NCI-H1092 (cell line): ENCODE results near the gene ABCG1.
"Not testable (repeated sequence)": the region's sequence is repeated elsewhere in the genome, so short reads cannot be mapped to it uniquely, and the experiment has no call there.

Source experiments
- DNase-seq: peaks from one replicate; lab custom pipeline; 2025; lab: John Stamatoyannopoulos, UW

The ABCG1 gene

DNA sequence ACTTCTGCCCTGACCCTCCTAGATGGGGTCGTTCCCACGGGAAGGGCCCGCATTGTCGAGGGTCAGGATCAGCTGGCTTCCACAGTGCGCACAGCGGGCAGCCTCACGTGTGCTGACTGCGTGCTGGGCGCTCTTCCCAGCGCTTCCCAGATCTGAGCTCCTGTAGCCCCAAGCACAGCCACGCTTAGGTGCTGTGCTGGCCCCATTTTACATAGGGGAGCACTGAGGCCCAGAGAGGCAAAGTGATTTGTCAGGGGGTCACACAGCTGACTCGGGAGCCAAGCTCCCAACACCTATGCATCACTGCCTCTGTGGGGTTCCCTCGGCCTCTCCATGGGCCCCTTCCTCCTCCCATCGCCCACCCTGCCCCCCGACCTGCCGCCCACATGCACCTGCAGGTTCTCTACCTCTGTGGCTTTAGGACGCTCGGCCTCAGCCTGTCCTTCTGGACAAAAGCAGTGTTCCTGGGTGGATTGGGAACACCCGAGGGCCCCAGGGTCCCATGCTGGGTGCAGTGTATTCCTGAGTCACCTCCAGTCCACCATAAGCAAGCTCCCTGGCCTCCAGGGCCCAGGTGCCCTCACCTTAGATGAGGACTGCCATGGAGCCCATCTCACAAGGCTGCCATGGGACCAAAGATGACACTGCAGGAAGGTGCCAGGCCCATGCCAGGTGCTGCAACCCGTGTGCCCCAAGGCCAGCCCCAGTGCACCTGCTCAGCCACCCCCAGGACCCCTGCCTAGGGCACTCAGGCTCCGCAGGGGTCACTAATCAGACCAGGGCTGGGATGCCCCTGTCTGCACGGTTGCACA, 73.0 kb downstream of the ABCG1 start:
- DNase-seq = no peak

DNA sequence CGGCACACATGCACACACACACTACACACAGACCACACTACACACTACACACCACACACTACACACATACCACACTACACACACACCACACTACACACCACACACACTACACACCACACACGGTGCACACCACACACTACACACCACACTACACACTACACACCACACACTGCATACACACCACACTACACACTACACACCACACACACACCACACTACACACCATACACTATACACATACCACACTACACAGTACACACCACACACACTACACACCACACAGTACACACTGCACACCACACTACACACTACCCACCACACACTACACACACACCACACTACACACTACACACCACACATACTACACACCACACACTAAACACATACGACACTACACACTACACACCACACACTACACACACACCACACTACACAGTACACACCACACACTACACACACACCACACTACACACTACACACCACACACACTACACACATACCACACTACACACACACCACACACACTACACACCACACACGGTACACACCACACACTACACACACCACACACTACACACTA, 73.7 kb downstream of the ABCG1 start:
- DNase-seq = not testable (repeated sequence)

DNA sequence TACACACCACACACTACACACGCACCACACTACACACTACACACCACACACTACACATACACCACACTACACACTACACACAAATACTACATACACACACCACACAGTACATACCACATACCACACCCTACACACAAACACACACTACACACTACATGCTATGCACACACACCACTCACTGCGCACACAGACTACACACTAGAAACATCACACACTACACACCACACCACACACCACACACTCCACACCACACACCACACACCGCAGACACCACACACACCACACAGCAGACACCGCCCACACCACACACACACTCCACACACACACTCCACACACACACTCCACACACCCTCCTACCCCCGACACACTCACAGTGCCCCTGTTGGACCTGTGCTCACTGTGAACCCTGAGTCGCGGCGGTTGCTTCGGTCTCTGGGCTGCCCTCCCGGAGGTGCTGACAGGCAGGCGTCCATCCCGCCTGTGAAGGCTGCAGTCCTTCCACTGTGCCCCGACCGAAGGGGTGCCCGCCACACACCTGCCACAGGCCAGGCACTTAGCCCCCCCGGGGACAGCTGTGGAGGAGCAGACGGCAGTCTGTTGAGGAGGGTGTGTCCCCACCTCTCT, 74.8 kb downstream of the ABCG1 start:
- DNase-seq = no peak

DNA sequence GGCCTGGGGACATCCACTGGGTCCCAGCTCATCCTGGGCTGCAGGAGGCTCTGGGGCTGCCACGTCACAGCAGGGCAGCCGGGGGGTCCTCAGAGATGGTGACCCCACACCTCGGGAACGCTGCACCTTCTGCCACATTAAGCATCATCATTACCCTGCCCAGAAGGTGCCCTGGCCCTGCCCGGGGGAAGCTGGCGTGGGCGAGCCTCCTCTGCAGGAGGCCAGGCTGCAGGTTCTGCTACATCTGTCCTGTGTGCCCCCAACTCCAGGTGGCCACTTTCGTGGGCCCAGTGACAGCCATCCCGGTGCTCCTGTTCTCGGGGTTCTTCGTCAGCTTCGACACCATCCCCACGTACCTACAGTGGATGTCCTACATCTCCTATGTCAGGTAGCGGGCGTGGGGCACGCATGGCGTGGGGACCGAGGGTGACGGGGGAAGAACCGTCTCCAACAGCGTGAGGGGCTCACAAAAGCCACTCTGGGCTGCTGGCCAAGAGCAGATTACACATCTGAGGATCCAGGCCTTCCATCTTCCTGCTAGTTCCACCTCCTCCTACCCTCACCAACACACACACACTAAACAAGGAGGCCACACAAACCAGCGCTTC, 75.4 kb downstream of the ABCG1 start:
- no peak for DNase-seq

DNA sequence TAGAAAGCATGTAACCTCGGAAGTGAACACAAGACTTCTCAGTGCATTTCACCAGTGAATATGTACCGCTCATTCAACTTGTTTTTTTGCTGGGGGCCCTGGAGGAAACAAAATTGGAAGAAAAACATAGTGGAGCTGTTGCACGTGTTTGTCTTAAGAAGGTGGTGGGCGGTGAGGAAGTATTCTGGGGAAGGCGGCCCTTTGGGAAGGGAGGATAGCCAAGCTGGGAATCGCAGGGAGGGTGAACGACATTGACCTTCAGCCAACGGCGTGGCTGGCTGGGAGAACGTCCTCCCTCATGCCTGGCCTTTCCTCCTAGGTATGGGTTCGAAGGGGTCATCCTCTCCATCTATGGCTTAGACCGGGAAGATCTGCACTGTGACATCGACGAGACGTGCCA, 76.9 kb downstream of the ABCG1 start:
- no peak for DNase-seq

DNA sequence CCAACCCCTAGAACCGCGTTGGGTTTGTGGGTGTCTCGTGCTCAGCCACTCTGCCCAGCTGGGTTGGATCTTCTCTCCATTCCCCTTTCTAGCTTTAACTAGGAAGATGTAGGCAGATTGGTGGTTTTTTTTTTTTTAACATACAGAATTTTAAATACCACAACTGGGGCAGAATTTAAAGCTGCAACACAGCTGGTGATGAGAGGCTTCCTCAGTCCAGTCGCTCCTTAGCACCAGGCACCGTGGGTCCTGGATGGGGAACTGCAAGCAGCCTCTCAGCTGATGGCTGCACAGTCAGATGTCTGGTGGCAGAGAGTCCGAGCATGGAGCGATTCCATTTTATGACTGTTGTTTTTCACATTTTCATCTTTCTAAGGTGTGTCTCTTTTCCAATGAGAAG, 77.6 kb downstream of the ABCG1 start:
- DNase-seq = no peak

DNA sequence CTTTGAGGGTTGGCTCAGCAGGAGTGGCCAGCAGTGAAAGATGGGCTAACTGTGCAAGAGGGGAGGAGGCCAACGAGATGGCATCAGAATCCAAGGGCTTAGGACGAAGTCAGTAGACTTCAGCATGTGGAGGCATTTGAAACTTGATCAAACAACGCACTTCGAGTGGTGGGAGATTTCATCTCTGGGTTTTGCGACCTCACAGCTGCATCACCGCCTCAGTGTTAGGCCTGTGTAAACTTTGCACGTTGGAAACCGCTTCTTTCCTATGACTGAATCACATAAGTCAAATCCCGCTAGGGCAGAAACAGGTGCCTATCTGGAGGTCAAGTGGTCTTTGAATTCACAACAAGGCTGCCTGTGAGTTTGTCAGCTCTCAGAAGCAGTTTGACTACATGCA, 78.4 kb downstream of the ABCG1 start:
- DNase-seq = no peak

DNA sequence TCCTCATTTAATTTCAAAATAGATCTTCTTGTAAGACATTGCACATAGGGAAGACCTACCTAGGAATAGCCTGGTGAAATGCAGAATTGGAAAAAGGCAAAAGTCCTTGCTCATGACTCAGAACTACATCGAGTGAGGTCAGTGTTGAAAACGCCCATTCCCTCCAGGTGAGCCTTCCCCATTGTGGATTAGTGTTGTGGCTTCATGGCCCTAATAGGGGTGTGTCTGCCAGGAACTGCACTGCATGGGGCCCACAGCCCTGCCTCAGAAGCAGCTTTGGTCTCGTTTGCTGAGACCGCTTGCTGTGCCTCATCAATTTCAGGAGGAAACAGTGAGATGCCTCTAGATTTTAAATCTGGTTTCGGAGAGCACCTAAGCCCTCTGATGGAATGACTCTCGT, 79.3 kb downstream of the ABCG1 start:
- DNase-seq = no peak

DNA sequence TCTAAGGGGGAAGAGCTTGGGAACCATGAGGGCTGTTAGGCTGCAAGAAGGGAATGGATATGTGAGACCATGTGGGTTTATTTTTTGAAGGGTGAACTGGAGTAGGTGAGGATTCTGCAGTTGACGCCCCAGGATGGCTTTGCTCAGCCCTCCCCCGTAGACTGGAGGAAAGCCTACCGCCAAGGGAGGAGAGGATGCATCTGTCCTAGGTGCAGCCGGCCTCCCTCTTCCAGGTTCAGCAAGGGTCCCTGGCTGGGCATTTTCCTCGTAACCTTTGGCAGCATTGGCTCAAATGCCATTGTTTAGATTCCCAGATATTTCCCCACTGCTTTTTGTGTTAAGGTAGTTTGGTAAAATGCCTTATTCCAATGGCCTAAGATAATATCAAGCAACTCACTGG, 79.7 kb downstream of the ABCG1 start:
- no peak for DNase-seq

DNA sequence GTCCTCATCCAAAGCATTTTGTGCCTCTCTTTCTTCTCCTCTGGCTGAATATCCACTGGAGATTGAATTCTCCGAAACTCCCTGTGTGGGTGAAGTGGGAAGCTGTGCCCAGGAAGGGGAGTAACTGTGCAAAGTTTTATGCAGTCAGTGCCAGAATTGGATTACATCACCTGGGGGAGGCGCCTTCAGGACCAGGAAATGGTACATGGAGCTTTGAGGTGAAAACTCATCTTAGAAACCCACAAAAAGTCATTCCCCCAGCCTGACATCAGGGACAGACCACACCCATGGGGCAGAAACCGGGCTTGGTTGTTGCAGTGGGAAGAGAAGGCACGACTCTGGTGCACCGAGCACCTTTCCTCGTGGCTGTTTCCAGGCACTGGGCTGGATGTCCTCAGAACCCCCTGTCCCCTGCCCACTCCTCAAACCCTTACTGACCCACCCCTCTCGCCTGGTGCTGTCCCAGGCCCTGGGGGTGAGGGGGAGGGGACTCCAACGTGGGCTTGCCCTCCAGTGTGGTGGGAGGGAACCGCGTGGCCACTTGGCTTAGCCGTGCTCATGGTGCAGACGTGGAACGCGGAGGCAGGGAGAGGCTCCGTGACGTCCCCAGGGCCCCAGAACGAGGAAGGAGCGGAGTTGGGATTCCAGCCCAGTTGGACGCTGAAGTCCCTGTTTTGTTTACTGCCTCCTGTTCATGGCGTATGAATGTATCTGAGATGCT, 80.5 kb downstream of the ABCG1 start:
- DNase-seq = no peak

DNA sequence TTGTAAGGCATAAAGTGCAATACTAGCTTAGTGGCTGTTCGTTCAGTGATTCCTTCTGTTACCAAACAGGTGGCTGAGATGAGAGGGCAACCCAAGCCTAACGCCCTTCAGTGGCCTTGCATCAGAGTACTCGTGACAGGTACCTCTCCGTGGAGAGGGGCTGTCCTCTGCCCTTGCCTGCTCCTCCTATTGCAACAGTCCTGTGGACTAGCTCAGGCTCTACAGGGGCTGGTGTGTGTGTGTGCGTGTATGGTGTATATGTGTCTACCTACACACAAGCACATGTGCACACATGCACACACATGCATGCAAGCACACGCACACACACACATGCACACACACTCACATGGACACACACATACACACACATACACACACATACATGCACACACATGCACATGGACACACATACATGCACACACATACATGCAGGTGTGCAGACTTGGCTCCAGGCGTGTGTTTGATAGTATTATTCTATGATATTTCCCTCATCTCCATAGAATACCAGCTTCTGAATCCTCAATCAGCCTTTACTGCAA, 81.2 kb downstream of the ABCG1 start:
- no peak for DNase-seq

DNA sequence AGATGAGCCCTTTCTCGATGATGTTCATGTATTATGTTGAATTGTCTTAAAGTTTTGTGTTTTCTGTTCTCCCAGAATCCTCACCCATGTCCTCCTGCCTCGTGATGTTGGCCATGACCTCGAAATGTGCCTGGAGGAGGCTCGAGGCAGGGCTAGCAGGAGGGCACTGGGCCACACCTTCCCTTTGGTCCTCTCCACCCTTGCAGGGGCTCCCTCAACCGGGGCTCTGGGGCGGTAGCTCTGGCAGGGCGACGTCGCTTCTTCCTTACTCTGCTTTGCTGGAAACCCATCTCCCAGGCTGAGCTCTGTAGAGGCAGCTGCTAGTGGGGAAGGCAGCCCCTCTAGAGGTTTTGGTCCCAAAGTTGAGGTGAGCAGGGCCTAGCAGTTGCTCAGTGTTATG, 82.0 kb downstream of the ABCG1 start:
- DNase-seq = no peak

DNA sequence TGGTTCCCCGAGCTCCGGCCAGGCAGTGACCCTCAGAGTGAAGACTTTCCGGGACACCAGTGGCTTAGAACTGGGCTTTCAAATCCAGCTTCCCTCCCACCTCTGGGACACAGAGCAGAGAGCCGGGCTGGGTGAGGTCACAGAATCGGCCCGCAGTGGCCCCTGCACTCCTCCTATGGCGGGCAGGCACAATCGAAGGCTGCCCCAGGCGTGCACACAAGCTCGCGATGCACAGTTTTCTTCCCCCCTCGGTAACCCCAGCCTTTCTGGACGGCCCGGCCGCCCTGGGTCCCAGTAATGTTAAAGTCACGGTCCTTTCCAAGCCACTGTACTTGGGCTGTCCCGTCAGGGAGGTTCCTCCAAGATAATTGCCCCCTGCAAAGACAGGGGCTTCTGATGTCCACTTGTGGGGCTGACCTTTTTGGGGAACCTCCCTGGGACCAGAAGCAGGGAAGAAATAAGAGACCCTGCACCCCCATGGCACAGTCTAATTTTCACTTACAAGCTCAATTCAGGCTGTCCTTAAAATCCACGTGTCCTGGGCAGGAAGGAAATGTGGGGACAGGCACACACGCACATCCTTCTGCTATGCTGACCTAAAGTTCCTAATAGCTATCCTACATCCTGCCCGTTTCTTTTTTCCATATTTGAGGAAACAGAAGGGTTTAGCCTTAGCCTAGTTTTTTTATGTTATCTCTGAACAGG, 82.6 kb downstream of the ABCG1 start:
- DNase-seq = no peak

DNA sequence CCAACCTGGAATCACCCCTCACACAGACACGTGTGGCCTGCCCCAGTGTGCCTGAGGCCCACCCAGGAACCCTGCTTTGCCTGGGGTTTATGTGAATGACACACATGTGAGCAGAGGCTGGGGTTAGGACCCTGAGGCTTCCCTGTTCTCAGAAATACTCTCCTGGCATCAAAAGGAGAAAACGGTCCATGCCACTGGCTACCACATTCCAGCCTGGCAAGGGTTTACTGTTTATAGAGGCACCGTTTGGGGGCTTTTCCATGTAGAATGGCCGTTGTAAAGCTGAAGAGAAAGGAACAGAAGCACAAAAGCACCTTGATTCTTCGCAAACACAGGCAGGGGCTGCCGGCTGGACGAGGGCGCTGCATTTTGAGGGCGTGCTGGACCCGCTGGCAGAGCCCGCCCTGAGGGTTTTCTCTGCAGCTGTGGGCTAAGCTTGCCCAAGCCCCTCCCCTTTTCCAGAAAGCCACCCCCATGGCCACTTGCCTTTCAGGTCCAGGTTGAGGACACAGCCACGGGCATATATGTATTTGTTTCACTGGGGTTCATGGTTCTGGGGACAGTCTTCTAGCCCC, 83.2 kb downstream of the ABCG1 start:
- DNase-seq = peak; percentile 28

DNA sequence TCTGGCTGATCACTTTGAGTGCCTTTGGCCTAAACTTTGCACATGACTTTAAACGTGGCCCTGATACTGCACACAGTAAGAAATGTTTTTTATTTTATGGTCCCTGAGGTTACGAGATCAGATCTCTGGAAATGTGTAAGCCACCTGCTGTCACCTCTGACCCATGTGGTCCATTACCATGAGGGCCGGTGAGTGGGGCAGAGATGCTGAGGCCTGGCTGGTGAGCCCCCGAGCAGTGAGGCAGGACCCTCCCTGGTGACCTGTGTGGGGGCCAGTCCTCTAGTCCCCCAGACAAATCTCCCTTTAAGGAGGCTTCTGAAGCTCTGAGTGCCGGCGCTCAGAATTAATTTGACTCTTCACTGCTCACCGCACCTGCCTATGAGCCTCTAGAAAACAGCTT, 83.9 kb downstream of the ABCG1 start:
- no peak for DNase-seq

DNA sequence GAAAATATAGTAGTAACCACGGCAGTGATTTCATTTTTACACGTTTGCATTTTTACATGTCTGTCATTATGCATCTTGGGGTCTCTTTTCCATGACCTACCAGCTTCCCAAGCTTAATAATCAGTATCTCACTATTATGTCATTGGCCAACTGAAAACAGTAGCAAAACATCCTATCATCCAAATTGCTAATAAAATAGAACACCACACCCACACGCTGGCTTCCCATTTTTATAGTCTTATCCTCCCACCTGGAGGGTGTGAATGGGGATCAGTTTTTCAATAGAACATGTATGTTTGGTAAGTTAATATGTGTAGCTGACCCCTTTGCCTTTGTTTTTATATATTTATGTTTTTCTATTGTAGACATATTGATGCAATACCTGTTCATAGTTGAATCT, 84.5 kb downstream of the ABCG1 start:
- DNase-seq = no peak

DNA sequence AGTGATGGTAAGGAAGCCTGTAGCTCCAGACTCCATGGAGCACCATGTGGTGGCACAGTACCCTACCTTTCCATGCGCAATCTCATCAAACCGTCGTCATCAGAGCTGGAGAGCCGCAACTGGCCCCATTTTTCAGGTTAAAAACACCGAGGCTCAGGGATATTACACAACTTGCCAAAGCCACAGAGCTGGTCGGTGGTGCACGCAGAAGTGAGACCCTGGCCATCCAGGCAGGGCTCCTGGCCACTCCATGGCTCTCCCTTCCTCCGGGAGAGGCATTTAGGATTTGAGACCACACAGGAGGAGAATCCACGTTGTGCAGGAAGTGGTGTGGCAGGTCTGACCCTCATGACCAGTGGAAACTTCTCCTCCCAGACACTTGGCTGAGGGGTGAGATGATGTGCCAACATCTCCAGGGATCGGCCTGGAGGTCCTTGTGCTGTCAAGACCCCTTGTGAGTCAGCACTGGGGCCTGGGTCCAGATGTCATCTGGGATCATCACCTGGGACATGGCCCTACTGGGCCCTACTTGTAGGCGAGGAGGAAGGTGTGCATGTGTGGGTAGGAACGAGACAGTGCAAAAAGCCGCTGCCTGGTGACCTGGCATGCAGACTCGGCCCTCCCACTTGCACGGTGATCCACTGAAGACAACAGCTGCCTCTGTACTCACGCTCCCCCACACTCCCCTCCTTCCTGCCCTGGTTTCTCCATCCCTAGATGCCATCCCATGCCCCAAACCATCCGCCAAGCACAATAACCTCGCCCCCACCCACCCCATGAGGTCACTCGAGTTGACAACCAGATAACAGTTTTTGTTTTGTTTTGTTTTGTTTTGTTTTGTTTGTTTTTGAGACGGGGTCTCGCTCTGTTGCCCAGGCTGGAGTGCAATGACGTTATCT, 85.9 kb downstream of the ABCG1 start:
- DNase-seq = no peak

DNA sequence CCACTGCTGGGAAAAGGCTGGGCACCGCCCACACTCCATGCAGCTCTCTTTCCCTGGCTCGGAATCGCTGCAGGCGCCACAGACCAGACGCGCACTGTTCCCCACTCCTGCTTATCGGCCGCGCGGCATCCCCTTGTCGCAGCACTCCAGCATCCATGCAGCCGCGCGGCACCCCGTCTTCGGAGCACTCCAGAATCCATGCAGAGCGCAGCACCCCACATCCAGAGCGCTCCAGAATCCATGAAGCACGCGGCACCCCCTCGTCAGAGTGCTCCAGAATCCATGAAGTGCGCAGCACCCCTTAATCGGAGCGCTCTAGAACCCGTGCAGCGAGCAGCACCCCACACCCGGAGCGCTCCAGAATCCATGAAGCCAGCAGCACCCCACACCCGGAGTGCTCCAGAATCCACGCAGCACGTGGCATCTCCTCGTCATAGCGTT, 86.8 kb downstream of the ABCG1 start:
- no peak for DNase-seq

DNA sequence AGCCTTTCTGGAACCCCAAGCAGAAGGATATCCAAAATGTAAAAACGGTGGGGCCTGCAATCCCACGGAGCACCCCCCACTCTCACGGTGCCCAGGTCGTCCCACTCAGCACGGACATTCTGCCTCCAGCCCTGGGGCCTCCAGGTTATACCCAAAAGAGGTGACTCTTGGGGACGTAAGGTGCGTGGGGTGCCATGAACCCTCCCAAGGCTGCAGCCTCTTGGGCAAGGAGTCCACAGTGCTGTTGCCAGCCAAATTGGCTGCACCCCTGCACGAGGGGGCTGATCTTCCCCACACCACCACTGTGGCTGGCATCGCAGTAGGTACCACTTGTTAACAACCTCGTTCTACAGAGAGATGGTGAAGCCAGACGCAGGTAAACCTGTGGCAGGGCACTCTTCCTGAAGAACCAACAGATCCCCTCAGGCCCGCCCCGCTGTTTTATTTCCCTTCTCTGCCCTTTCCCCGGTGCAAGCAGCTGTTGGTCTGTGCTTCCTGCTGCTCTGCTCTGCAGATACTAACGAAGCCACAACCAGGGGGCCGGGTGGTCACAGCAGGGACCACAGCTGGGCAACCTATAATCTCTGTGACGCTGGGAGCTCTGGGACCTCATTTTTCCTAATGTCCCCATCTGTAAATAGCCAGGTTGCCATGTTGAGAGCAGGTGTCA, 87.6 kb downstream of the ABCG1 start:
- peak; percentile 15 for DNase-seq
